WTC11 (cell line): ENCODE measurements around the gene CNBP. TPM values are rescaled to one million over a fixed set of nuclear protein-coding genes. Genes with fewer than 3 reads are reported as not detected.

Source experiments
- ATAC-seq: fragments of 200-7000 bp; cut with Tn5 transposase; 2 replicates; pipeline ENCODE4 v1.10.0; 2021; ENCODE audit warnings: mild to moderate bottlenecking, moderate library complexity
- CTCF ChIA-PET: fragments of 300-600 bp; sonication (Branson Sonifier 250); formaldehyde crosslinking; loops from one replicate; lab custom pipeline; 2021; ENCODE audit warnings: antibody characterized with exemption; lab: Charles Lee
- POLR2A ChIA-PET: fragments of 350-600 bp; sonication (Branson Sonifier 250); formaldehyde crosslinking; loops from one replicate; lab custom pipeline; 2021; ENCODE audit warnings: antibody characterized with exemption; lab: Charles Lee
- DNase-seq: peaks from one replicate; pipeline ENCODE4 v3.0.0; 2021; ENCODE audit warnings: low spot score
- H3K27ac Mint-ChIP-seq: 2 replicates; pipeline ENCODE4 v1.8.0; 2021; ENCODE audit warnings: mixed read lengths
- H3K27me3 Mint-ChIP-seq: 2 replicates; pipeline ENCODE4 v1.8.0; 2021; ENCODE audit warnings: low read depth, mild to moderate bottlenecking, moderate library complexity, mixed read lengths
- H3K36me3 Mint-ChIP-seq: 2 replicates; pipeline ENCODE4 v1.8.0; 2021; ENCODE audit warnings: mixed read lengths
- H3K4me1 Mint-ChIP-seq: 2 replicates; pipeline ENCODE4 v1.8.0; 2022; ENCODE audit warnings: mixed read lengths
- H3K4me3 Mint-ChIP-seq: 2 replicates; pipeline ENCODE4 v1.8.0; 2021; ENCODE audit warnings: mild to moderate bottlenecking, moderate library complexity, mixed read lengths
- H3K9me3 Mint-ChIP-seq: 2 replicates; pipeline ENCODE4 v1.8.0; 2021; ENCODE audit warnings: mixed read lengths
- ARID4B ChIP-seq: sonication (generic); formaldehyde crosslinking; IDR thresholded peaks from 2 replicates; pipeline ENCODE4 v1.8.0; 2023; ENCODE audit warnings: missing genetic modification reagents, mild to moderate bottlenecking, borderline replicate concordance
- E2F5 ChIP-seq: sonication (generic); formaldehyde crosslinking; IDR thresholded peaks from 2 replicates; pipeline ENCODE4 v1.8.1; 2022; ENCODE audit warnings: mild to moderate bottlenecking, moderate library complexity, missing genetic modification reagents
- FOXK1 ChIP-seq: sonication (generic); formaldehyde crosslinking; IDR thresholded peaks from 2 replicates; pipeline ENCODE4 v1.8.0; 2022; ENCODE audit warnings: mild to moderate bottlenecking, moderate library complexity, missing genetic modification reagents
- HMGXB4 ChIP-seq: sonication (generic); formaldehyde crosslinking; IDR thresholded peaks from 2 replicates; pipeline ENCODE4 v1.8.1; 2023; ENCODE audit warnings: mild to moderate bottlenecking, moderate library complexity, missing genetic modification reagents
- JUN ChIP-seq: sonication (generic); formaldehyde crosslinking; IDR thresholded peaks from 2 replicates; pipeline ENCODE4 v1.8.0; 2023; ENCODE audit warnings: mild to moderate bottlenecking, missing genetic modification reagents
- MYBL2 ChIP-seq: sonication (generic); formaldehyde crosslinking; IDR thresholded peaks from 2 replicates; pipeline ENCODE4 v1.8.1; 2023; ENCODE audit warnings: mild to moderate bottlenecking, moderate library complexity, missing genetic modification reagents
- PRRX2 ChIP-seq: fragments of 250-450 bp; sonication (Bioruptor Pico); IDR thresholded peaks from 2 replicates; pipeline ENCODE4 v1.8.0; 2021; ENCODE audit warnings: mild to moderate bottlenecking
- SMAD4 ChIP-seq: sonication (generic); formaldehyde crosslinking; IDR thresholded peaks from 2 replicates; pipeline ENCODE4 v1.8.0; 2022; ENCODE audit warnings: mild to moderate bottlenecking, missing genetic modification reagents
- STAT6 ChIP-seq: sonication (generic); formaldehyde crosslinking; conservative IDR thresholded peaks from 2 replicates; pipeline ENCODE4 v1.8.1; 2023; ENCODE audit warnings: mild to moderate bottlenecking, low read depth, missing genetic modification reagents, moderate library complexity
- USF1 ChIP-seq: sonication (generic); formaldehyde crosslinking; IDR thresholded peaks from 2 replicates; pipeline ENCODE4 v1.8.0; 2022; ENCODE audit warnings: mild to moderate bottlenecking, missing genetic modification reagents
- ZNF317 ChIP-seq: sonication (generic); formaldehyde crosslinking; IDR thresholded peaks from 2 replicates; pipeline ENCODE4 v1.8.1; 2023; ENCODE audit warnings: low read depth, mild to moderate bottlenecking, moderate library complexity, missing genetic modification reagents, borderline replicate concordance
- total RNA-seq: library from RNA; stranded (reverse); gene quantifications from 3 replicates; pipeline ENCODE4 v1.2.3, GENCODE V29; 2021
- TF ChIP-seq, protein P1 (sequence below): sonication (generic); formaldehyde crosslinking; IDR thresholded peaks from 2 replicates; pipeline ENCODE4 v1.8.1; 2023; ENCODE audit warnings: mild to moderate bottlenecking, missing genetic modification reagents, moderate library complexity
- TF ChIP-seq, protein P2 (sequence below): sonication (generic); formaldehyde crosslinking; IDR thresholded peaks from 2 replicates; pipeline ENCODE4 v1.8.0; 2022; ENCODE audit warnings: mild to moderate bottlenecking, missing genetic modification reagents
- TF ChIP-seq, protein P3 (sequence below): sonication (generic); formaldehyde crosslinking; conservative IDR thresholded peaks from 2 replicates; pipeline ENCODE4 v1.8.1; 2022; ENCODE audit warnings: mild to moderate bottlenecking, missing genetic modification reagents
- TF ChIP-seq, protein P4 (sequence below): fragments of 250-450 bp; sonication (Bioruptor Pico); IDR thresholded peaks from 2 replicates; pipeline ENCODE4 v1.9.0; 2021; ENCODE audit warnings: moderate library complexity, mild to moderate bottlenecking, inconsistent platforms, borderline replicate concordance
- TF ChIP-seq, protein P5 (sequence below): sonication (generic); formaldehyde crosslinking; IDR thresholded peaks from 2 replicates; pipeline ENCODE4 v1.8.0; 2022; ENCODE audit warnings: mild to moderate bottlenecking, missing genetic modification reagents
- TF ChIP-seq, protein P6 (sequence below): sonication (generic); formaldehyde crosslinking; IDR thresholded peaks from 2 replicates; pipeline ENCODE4 v1.8.1; 2022; ENCODE audit warnings: missing genetic modification reagents, borderline replicate concordance
- TF ChIP-seq, protein P7 (sequence below): sonication (generic); formaldehyde crosslinking; IDR thresholded peaks from 2 replicates; pipeline ENCODE4 v1.8.0; 2023; ENCODE audit warnings: missing genetic modification reagents

The CNBP gene
- total RNA-seq, 1 experiment from 2014 or later, result 329 TPM

- ChIA-PET CTCF (interaction anchor here (0.8 kb wide), 1 partner anchor 11 kb away, joined by 3 read pairs; no protein-coding TSS in a partner anchor), POLR2A (no interaction called here)
- TF ChIP-seq E2F5 (CRISPR knock-in tag), result no peak
- no peak for TF ChIP-seq ZNF317
- TF ChIP-seq PRRX2 (CRISPR knock-in tag), result no peak
- no peak for TF ChIP-seq HMGXB4
- no peak for TF ChIP-seq USF1 (CRISPR knock-in tag)
- TF ChIP-seq, protein P1, sequence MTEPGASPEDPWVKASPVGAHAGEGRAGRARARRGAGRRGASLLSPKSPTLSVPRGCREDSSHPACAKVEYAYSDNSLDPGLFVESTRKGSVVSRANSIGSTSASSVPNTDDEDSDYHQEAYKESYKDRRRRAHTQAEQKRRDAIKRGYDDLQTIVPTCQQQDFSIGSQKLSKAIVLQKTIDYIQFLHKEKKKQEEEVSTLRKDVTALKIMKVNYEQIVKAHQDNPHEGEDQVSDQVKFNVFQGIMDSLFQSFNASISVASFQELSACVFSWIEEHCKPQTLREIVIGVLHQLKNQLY (CRISPR knock-in tag), result no peak
- TF ChIP-seq FOXK1 (CRISPR knock-in tag), result no peak
- TF ChIP-seq, protein P2, sequence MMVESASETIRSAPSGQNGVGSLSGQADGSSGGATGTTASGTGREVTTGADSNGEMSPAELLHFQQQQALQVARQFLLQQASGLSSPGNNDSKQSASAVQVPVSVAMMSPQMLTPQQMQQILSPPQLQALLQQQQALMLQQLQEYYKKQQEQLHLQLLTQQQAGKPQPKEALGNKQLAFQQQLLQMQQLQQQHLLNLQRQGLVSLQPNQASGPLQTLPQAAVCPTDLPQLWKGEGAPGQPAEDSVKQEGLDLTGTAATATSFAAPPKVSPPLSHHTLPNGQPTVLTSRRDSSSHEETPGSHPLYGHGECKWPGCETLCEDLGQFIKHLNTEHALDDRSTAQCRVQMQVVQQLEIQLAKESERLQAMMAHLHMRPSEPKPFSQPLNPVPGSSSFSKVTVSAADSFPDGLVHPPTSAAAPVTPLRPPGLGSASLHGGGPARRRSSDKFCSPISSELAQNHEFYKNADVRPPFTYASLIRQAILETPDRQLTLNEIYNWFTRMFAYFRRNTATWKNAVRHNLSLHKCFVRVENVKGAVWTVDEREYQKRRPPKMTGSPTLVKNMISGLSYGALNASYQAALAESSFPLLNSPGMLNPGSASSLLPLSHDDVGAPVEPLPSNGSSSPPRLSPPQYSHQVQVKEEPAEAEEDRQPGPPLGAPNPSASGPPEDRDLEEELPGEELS (CRISPR knock-in tag), result no peak
- TF ChIP-seq, protein P3, sequence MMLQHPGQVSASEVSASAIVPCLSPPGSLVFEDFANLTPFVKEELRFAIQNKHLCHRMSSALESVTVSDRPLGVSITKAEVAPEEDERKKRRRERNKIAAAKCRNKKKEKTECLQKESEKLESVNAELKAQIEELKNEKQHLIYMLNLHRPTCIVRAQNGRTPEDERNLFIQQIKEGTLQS (CRISPR knock-in tag), result no peak
- TF ChIP-seq SMAD4, result no peak
- no peak for TF ChIP-seq JUN (CRISPR knock-in tag)
- TF ChIP-seq, protein P4, sequence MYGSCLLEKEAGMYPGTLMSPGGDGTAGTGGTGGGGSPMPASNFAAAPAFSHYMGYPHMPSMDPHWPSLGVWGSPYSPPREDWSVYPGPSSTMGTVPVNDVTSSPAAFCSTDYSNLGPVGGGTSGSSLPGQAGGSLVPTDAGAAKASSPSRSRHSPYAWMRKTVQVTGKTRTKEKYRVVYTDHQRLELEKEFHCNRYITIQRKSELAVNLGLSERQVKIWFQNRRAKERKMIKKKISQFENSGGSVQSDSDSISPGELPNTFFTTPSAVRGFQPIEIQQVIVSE, result no peak
- TF ChIP-seq, protein P5, sequence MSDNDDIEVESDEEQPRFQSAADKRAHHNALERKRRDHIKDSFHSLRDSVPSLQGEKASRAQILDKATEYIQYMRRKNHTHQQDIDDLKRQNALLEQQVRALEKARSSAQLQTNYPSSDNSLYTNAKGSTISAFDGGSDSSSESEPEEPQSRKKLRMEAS, result no peak
- TF ChIP-seq ARID4B (CRISPR knock-in tag), result no peak
- TF ChIP-seq MYBL2, result no peak
- TF ChIP-seq, protein P6, sequence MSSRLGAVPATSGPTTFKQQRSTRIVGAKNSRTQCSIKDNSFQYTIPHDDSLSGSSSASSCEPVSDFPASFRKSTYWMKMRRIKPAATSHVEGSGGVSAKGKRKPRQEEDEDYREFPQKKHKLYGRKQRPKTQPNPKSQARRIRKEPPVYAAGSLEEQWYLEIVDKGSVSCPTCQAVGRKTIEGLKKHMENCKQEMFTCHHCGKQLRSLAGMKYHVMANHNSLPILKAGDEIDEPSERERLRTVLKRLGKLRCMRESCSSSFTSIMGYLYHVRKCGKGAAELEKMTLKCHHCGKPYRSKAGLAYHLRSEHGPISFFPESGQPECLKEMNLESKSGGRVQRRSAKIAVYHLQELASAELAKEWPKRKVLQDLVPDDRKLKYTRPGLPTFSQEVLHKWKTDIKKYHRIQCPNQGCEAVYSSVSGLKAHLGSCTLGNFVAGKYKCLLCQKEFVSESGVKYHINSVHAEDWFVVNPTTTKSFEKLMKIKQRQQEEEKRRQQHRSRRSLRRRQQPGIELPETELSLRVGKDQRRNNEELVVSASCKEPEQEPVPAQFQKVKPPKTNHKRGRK (CRISPR knock-in tag), result no peak
- no peak for TF ChIP-seq STAT6 (CRISPR knock-in tag)
- TF ChIP-seq, protein P7, sequence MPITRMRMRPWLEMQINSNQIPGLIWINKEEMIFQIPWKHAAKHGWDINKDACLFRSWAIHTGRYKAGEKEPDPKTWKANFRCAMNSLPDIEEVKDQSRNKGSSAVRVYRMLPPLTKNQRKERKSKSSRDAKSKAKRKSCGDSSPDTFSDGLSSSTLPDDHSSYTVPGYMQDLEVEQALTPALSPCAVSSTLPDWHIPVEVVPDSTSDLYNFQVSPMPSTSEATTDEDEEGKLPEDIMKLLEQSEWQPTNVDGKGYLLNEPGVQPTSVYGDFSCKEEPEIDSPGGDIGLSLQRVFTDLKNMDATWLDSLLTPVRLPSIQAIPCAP (CRISPR knock-in tag), result no peak
- peaks cover 52% of the 10 kb centered on the region for H3K36me3 Mint-ChIP-seq
- ATAC-seq (no peak), DNase-seq (no peak)
- H3K9me3 Mint-ChIP-seq, result no peaks in the 10 kb centered on the region
- H3K27ac Mint-ChIP-seq, result 0 out of 2 replicates have a peak overlapping the region, but pooled peaks have one; percentile 19
- no peaks in the 10 kb centered on the region for H3K27me3 Mint-ChIP-seq
- H3K4me3 Mint-ChIP-seq, result no peak overlapping the region
- peaks cover 7% of the 10 kb centered on the region for H3K4me1 Mint-ChIP-seq
Measured at GRCh38 chr3:129173206-129173605, 10.5 kb downstream of the CNBP start.
